Esophagus mucosa (tissue), 1 donor: ENCODE measurements around the gene FAM50B. TPM values are rescaled to one million over a fixed set of nuclear protein-coding genes. Genes with fewer than 3 reads are reported as not detected.

Experiments used
- ATAC-seq: fragments of 200-7000 bp; cut with Tn5 transposase; one replicate; pipeline ENCODE4 v1.9.1; 2020
- total RNA-seq: library from RNA; stranded (reverse); gene quantifications from one replicate; pipeline ENCODE4 v1.2.4, GENCODE V29; 2023
- donor health status: DM: yes; HTN: yes; CAD: no.

The FAM50B gene, protein sequence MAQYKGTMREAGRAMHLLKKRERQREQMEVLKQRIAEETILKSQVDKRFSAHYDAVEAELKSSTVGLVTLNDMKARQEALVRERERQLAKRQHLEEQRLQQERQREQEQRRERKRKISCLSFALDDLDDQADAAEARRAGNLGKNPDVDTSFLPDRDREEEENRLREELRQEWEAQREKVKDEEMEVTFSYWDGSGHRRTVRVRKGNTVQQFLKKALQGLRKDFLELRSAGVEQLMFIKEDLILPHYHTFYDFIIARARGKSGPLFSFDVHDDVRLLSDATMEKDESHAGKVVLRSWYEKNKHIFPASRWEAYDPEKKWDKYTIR
- 6.0 TPM for total RNA-seq

DNA sequence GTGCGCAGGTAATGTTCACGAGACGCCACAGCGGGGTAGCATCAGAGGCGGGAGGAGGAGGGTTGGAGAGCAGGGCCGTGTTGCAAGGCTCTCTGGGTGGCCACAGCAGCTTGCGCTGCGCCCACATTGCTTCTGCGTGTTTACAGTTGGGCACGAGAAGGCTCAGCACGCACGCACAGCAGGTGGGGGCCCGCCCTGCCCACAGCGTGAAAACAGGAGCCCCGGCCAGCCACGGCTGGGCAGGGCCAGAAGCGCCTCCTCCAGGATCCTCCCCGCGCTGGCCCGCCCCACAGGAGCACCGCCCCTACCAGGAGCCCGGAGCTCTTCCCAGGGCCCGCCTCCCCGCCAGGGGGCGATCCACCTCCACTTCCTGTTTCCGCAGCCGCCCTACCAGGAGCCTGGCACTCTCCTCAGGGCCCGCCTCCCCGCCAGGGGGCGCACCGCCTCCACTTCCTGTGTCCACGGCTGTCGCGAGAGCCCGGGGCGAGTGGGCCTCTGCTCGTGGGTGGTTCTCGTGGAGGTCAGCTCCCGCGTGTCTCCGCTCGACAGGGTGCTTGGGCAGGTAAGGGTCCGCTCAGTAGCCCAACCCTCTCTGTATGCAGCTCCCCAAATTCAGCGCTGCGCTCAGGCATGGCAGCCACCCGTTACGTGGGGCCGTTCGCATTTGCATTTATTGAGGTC is at the start of gene FAM50B:
TSS of gene FAM50B (plus strand) at position 449 of the 681 bp plus-strand sequence. CDS start 439 bp downstream, outside the sequence.
- ATAC-seq = peak; percentile 99

DNA sequence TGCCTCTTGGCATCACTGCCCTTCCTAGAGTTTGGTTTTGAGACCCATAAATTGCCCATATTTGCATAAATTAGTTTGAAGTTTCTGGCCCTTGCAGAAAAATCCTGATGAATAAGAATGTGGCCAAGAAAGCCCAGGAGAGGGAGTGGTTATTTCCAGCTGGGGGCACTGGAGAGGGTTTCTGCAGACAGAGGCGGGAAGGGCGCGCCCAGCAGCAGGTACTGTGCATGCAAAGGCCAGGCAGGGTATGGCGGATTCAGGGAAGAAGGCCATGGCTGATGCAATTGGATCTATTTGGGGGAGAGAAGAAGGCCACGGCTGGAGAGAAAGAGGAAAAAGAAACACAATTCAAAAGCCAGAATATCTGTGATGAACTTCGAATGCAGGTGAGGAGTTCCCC is 49.5 kb upstream of the FAM50B start:
- no peak for ATAC-seq

DNA sequence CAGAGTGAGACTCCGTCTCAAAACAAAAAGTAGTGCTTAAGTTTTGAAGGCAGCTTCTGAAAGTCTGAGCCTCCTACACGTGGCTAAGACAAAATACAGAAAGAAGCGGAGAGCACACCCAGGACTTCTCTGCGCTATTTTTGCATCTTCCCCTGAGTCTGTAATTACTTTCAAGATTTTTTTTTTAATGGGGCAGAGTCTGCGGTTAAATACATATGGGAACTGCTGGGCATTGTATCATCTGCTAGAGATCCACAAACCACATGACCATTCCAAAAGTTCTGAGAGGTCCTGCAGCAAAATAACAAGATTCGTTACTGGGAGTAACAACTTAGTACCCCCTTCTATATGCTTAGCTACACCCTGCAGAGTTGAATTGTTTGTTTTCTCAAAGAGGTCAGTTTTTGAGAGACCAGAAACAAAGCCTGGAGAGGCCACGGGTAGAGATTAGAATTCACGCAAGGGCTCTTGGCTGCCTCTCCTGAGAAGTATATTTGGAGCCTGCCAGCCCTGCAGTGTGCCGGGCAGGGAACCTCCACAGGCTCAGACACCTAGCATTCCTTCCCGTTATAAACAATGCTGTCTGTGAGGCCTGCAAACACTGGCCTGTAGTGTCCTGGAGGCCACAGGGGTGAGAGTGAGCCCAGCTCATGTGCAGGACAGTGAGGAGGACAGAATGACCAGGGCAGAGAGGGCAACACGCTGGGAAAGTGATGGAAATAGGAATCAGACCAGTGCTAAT is 48.2 kb upstream of the FAM50B start:
- no peak for ATAC-seq

DNA sequence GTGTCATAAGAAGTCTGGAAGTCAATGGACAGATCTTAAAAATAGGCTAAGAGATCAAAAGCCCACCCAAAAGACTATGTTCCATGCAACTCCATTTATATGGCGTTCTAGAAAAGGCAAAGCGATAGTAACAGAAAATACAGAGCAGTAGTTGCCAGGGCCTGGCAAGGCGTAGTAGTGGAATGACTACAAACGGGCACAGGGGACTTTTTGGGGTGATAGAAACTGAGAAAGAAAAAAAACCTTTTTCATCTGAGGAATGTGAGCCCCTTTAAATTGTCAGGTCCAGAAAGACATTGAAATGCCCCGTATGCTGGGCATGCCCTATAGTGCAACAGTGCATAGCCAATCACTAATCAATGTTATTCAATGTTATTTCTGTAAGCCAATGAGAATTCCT is 47.2 kb upstream of the FAM50B start:
- ATAC-seq = no peak

DNA sequence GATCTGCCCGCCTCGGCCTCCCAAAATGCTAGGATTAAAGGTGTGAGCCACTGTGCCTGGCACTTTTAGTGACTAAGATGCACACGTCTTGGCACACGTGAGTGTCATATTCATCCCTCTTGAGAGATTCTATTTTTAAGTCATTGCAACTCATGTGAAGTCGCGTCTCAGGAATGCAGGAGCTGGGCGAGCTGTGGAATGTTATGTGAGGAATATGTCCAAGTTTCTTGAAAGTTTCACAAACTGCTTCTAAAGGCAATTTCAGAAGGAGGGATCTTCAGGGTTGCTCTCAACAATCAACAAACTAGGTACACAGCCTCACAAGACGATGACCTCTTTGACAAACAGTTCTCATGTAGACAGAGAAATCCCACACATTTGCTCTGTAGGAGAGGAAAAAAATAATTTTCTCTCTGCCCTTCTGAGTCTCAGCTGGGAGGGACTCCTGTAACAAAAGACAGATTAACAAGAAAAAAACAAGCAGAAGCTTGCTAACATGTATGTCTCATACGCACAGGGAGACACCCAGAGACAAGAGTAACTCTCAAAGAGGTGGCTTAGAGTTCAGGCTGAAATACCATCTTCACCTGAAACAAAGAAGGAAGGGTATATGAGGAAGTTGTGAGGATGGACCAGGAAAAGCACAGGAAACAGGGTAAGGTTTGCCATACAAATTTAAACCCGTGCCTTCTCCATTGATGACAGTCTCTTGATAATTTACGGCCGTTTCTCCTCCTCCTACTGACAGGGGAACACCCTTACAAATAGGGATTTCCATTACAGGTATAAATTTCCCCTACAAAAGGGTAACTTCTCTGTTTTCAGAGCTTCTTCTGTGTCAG is 45.3 kb upstream of the FAM50B start:
- ATAC-seq = peak; percentile 91

DNA sequence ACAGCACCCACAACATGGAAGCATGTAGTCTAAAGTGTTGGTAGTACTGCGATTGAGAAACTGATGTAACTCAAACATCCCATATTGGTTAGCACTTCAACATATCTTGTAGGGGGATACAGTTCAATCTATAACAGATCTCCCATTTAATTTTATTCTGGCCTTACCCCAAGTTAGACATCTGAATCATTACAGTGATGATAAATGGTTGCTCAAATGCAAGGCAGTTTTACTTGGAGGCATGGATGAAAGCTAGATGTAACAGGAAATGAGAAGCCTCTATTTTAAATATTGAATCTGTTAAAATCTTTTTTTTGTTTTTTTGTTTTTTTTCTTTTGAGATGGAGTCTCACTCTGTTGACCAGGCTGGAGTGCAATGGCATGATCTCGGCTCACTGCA is 44.2 kb upstream of the FAM50B start:
- no peak for ATAC-seq

DNA sequence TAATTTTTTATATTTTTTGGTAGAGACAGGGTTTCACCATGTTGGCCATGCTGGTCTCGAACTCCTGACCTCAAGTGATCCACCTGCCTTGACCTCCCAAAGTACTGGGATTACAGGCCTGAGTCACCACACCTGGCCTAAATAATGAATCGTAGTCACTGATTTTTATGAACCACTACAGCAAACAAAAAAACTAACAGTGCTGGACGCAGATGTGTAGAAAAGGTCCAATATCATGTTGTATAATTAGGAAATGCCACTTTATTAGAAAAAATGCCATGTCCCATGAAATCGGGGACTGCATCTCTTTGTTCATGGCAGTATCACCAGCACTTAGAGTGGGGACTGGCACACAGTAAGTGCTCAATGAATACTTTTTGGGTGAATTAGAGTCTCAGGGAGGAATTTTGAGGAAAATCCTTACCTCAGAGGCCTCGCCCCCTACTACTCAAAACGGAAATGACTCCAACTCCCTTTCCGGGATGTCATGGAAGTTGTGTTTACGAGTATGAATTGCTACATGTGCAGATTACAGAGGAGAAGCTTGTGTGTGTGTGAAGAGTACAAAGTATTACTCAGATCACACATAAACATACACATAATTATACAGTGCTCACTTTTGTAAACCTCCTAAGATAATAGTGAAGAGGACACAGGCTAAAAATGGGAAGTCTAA is 43.6 kb upstream of the FAM50B start:
- ATAC-seq = no peak

DNA sequence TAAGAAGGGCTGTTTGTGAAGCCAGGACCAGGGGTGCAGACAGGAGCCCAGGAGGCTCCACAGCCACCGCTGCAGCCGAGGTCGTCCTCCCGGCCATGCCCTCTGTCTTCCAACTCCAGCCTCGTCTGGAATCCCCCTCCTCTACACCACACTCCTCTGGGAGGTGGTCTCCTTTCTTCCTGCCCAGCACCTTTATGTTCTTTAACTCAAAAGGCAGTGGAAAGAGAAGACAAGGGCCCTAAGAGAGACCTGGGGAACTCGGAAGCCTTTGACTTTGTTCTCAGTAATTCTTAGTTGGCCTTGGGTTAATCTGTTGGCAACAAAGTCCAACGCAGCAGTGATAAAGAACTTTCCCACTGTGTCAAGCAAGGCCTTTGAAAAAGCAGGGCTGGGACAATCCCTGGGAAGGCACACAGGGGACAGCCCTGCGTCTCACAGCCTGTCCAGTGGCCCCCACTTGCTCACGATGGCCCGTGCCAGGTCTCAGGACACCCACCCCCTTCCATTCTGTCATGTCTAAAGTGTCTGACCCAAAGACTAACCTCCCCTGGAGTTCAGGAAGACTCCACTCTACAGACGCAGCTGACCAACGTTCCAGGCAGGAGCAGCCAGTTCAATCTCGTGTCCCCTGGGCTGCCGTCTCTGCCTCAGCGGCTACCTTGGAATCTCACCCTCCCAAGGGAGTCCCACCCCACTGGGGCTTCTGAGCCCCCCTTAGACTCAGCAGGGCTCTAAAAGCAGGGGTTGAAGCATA is 42.8 kb upstream of the FAM50B start:
- ATAC-seq = no peak

DNA sequence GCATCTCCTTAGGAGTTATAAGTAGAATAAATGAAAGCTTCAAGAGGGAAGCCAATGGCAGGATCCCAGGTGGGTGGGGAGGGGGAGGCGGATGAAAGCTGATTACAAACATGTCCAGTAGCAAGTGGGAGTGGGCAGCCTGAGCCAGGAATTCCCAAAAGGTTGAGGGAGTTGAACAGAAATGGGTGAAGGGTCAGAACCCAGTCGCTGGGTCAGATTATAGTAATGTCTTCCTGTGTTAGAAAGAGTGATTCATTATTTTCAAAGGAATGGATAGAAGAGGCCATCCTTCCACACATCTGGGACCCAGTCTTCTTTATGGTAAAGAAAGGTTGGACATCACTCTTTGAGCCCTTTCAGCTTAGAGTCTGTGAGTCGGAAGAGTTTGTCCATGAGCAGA is 41.0 kb upstream of the FAM50B start:
- no peak for ATAC-seq

DNA sequence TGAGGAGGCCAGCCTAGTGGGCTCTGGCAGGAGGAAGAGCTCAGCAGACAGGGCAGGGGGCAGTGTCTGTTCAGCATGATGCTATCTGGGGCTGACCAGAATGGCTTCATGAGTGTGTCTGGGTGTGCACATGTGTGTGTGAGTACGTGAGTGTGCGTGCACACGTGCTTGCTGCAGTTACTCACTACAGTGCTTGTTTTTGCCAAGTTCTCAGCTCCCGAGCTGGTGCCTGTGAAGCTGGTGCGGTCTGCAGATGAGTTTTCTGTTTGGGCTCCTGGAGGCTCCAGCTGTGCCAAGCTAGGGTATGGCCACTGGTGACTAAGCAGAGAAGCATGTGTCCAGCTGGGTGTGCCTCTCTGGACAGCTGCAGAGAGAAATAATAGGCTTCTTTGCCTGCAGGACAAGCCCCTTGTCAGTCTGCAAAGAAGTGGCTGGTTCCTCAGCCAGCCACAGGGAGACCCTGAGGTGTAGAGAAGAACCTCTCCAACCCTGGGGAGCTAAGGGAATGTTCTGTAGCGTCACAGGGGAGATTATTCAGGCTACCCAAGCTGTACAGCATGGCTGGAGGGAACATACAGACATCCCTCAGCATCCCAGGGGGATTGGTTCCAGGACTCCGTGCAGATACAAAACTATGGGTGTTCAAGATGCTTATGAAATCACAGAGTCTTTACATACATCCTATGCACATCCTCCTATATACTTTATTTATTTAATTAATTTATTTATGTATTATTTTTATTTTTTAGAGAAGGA is 40.2 kb upstream of the FAM50B start:
- ATAC-seq = peak; percentile 49

DNA sequence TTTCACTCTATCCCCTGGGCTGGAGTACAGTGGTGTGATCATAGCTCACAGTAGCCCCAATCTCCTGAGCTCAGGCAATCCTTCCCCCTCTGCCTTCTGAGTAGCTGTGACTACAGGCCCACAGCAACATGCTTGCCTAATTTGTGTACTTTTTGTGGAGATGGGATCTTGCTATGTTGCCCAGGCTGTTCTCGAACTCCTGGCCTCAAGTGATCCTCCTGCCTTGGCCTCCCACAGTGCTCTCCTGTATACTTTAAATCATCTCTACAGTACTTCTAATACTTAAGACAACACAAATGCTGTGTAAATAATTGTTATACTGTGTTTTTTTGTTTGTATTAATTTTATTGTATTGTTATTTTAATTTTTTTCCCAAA is 39.7 kb upstream of the FAM50B start:
- no peak for ATAC-seq

DNA sequence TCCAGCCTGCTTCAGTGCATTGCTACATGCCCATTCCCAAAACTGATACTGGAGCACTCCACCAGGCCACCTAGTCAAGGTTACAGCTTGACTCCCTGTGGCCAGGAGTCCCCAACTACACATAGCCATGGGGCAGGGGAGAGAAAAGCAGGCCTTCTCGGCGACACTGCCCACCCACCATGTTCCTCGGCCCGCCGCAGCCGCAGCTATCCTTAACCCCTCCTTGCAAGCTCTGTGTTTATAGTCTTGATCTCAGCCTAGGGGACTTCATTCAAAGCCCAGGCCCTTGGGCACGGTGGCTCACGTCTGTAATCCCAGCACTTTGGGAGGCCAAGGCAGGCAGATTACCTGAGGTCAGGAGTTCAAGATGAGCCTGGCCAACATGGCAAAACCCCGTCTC is 39.2 kb upstream of the FAM50B start:
- ATAC-seq = no peak

DNA sequence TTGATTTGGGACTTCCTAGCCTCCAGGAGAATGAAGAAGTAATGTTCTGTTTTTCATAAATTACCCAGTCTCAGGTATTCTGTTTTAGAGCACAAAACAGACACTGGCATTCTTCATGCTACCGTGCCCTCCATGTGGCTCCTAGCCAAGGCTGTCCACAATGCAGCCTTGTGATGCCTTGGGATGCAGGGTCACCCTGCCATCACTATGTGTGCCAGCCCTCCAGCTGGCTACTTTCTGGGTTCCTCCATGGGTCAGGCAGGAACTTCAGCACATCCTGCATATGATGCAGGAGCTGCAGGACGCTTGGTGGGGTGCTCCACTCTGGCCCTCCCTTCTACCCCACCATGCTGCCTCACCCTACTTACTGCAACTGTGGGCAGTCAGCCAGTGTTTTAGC is 38.0 kb upstream of the FAM50B start:
- no peak for ATAC-seq

DNA sequence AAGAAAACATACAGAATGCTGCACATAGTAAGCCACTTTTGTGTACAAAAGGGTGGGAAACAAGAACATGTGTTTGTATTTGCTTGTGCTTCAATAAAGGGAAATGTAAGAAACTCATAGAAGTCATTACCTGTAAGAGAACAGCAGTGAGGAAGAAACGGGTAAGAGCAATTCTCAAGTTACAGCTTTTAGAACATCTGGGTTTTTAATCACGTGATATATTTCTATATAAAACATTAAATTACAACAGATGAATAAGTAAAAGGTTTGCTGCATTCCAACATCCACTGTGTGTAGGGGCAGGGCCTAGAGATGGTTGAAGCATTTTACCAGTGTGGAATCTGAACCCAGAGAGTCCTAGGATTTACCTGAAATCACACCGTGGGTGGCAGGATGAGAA is 36.6 kb upstream of the FAM50B start:
- ATAC-seq = no peak

DNA sequence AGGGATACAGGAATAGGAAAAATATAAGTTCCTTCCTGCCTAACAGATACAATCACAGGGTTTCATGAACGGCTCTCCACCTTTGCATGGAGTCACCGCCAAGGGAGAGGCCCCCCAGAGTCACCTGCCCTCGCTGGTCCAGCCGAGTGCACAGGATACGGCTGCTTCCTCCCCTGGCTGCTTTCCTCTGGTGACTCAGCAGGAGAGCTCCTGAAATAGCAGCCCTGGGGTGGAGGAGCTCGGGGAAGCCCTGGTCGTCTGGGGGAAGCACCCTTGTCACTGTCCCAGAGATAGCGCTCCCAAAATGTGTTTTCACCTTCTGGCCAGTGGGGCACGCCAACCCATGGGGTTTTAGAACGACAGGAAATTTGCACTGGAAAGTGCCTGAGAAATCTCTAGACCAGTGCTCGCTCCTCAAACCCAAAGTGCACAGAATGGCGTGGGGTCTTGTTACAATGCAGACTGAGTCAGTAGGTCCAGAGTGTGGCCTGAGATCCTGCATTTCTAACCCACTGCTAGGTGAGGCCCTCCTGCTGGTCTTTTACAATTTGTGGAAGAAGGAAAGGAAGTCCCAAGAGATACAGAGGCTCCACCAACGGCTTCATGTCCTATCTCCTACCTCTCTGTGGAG is 35.9 kb upstream of the FAM50B start:
- ATAC-seq = peak; percentile 72

DNA sequence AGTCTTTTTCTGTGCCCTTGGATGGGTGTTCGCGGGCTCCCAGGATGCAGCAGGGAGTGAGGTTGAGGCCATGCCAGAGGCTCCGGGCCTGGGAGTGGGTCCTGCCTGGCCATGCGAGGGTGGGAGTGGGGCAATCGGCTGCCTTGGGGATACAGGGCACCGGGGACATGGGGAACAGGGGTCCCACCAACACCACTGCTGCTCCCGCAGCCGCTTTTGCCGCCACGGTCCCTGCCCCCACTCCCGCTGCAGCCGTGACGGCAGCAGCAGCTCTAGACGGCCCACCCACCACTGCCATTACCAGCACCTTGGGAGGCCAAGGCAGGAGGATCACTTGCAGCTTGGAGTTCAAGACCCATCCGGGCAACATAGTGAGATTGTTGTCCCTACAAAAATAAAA is 35.3 kb upstream of the FAM50B start:
- ATAC-seq = no peak

DNA sequence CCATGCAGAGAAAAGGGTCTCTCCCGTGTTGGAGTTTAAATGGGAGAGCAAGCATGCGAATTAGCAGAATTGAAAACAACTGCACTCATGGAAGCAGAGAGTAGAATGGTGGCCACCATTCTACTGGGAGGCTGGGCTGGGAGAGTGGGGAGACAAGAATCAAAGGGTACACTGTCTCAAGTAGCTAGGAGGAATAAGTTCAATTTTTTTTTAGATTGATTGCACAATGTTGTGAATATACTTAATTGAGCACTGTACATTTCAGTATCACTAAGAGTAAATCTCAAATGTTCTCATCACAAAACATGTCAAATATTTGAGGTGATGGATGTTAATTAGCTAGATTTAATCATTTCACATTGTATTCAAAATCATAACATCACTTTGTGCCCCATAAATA is 34.6 kb upstream of the FAM50B start:
- ATAC-seq = no peak

DNA sequence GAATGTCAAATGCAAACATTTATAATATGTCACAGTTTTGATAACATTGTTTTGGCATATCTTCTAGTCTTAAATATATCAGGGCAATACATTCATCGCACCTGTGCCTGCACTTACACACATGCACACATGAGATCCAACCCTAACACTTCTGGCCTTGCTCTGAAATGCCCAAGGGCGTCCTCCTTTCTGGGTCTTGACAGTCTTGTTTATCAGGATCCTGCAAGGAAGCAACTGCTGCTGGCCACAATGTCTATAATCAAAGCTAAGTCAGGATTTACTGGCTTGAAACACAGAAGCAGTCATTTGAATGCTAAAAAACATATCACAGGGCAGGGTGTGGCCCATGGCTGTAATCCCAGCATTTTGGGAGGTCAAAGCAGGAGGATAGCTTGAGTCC is 32.9 kb upstream of the FAM50B start:
- ATAC-seq = peak; percentile 60

DNA sequence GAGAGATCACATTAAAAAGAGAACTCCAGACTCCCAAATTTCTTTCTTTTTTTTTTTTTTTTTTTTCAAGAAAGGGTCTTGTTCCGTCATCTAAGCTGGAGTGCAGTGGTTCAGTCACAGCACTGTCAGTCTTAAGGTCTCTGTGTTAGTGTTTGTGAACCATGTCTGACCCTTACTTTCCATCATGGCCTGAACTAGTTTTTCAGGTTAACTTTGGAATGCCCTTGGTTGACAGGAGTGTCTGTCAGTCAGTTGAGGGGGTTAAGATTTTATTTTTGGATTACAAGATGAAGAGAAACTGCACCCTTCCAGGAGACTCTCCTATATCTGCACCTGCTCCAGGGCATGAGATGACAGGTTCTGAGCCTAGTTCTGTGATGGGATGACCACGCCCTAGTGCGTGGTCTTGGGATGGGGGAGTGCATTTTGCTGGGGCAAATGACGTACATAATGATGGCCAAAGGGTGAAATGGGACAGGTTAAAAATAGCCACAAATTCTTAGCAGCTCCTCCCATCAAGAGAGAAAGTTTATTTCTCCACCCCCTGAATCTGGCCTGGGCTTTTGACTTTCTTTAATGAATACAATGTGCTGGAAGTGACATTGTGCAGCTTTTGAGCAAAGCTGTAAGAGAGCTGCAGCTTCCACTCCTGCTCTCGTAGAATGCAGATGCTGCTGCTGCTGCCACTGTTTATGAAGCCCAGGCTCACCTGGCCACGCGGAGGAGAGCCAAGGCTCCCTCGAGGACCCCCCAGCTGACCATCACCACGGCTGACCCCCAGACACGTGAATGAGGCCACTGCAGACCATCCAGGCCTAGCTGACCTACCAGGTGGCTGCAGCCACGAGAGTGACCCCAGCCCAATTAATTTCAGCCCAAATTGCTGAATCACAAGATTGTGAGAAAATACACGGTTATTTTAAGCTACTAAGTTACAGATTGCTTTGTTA is 29.7 kb upstream of the FAM50B start:
- peak; percentile 16 for ATAC-seq
